PC-9 (cell line): ENCODE measurements around the gene SLC27A2.

ENCODE experiments used
- CTCF ChIP-seq: fragments of 200-600 bp; sonication (generic); conservative IDR thresholded peaks from 2 replicates; pipeline ENCODE4 v1.6.1; 2017; ENCODE audit warnings: mixed run types, antibody characterized with exemption, mild to moderate bottlenecking, moderate library complexity
- EZH2 ChIP-seq: fragments of 200-600 bp; sonication (generic); IDR thresholded peaks from 2 replicates; pipeline ENCODE4 v1.8.0; 2017; ENCODE audit warnings: antibody characterized with exemption, low read depth

DNA sequence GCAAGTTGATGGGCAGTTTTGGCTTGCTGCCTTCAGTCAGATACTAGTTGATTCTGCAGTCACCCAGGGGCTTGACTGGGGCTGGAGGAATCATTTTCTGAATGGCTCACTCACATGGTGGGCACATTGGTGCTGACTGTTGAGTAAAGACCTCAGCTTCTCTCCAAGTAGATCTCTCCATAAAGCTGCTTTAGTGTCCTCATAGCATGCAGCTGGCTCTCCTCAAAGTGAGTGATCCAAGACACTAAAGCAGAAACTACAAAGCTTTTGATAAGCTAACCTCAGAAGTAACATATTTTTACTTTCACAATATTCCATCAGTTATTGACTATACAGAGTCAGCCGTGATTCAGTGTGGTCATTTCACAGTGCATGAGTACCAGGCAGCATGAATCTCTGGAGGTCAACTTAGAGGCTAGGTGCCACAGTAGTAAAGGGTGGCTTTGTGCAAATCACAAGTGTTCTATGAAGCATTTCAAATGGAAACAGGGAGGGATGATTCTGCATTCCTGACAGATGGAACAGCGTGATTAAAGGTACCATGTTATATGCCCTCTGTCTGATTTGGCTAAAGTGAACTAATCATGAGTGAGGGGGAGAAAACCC is 38.6 kb upstream of the SLC27A2 start:
- TF ChIP-seq CTCF (no peak), EZH2 (no peak)
